Uterus (tissue), 2 donors: ENCODE data around the gene MTPN.

Source experiments
- POLR2A ChIP-seq, 2 donors: fragments of 450-650 bp; IDR thresholded peaks; one replicate each; pipeline ENCODE4 v1.6.1; 2016; ENCODE audit warnings: antibody characterized with exemption in 2 of 2, mild to moderate bottlenecking in 1 of 2, moderate library complexity in 1 of 2
- TF ChIP-seq, protein P1 (sequence below), 4 experiments: fragments of 200-600 bp in 2 of 4; fragments of 450-650 bp in 2 of 4; sonication (generic) in 2 of 4; IDR thresholded peaks; one replicate each; pipeline ENCODE4 v1.5.1; 2016 to 2019; ENCODE audit warnings: antibody characterized with exemption in 4 of 4, mild to moderate bottlenecking in 2 of 4, moderate library complexity in 1 of 4

DNA sequence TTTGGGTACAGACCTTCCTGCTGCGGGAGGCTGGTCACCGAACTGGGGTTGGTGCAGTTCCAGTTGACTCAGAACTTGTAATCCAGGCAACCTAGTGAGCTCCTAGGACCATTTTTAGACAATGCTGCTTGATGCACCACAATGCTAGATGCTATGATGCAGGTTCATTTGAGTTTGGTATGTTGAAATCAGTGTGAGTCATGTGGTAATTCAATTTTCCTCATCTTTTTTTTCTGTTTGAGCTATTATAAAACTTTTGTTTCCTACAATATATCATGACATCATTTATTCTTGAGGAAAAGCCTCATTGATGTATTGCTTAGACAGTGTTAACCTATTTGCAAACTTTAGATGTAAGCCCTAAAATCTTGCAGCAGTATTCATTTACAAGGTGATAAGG, 40.9 kb upstream of the MTPN start:
- no peak for TF ChIP-seq POLR2A (IDR thresholded peaks at IDR 0.05)
- TF ChIP-seq, protein P1, sequence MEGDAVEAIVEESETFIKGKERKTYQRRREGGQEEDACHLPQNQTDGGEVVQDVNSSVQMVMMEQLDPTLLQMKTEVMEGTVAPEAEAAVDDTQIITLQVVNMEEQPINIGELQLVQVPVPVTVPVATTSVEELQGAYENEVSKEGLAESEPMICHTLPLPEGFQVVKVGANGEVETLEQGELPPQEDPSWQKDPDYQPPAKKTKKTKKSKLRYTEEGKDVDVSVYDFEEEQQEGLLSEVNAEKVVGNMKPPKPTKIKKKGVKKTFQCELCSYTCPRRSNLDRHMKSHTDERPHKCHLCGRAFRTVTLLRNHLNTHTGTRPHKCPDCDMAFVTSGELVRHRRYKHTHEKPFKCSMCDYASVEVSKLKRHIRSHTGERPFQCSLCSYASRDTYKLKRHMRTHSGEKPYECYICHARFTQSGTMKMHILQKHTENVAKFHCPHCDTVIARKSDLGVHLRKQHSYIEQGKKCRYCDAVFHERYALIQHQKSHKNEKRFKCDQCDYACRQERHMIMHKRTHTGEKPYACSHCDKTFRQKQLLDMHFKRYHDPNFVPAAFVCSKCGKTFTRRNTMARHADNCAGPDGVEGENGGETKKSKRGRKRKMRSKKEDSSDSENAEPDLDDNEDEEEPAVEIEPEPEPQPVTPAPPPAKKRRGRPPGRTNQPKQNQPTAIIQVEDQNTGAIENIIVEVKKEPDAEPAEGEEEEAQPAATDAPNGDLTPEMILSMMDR (IDR thresholded peaks at IDR 0.05): no peak
